Lung (tissue), 12 donors: Measurements from ENCODE around the gene NUP205. TPM values are rescaled to one million over a fixed set of nuclear protein-coding genes. Genes with fewer than 3 reads are reported as not detected.

Source experiments
- ATAC-seq: fragments of 200-7000 bp; cut with Tn5 transposase; one replicate; pipeline ENCODE4 v1.9.1; 2020; ENCODE audit warnings: moderate number of reproducible peaks; ENCODE audit not compliant: insufficient read depth, low FRiP score
- DNase-seq, 3 donors: peaks; one replicate each; pipeline ENCODE4 v3.0.0-alpha.2; 2013 to 2017
- H3K27ac ChIP-seq, 2 donors: one replicate each; pipeline ENCODE4 v1.5.1; 2013; ENCODE audit warnings: mild to moderate bottlenecking in 2 of 2, moderate library complexity in 2 of 2, control low read depth in 1 of 2, inconsistent platforms in 1 of 2, low read depth in 1 of 2, low read length in 1 of 2
- H3K27me3 ChIP-seq, 3 donors: one replicate each; pipeline ENCODE4 v1.5.1; 2013; ENCODE audit warnings: low read length in 2 of 3; ENCODE audit not compliant: control insufficient read depth in 3 of 3, insufficient read depth in 3 of 3
- H3K36me3 ChIP-seq, 4 donors: one replicate each; pipeline ENCODE4 v1.5.1; 2013; ENCODE audit warnings: low read length in 4 of 4, mild to moderate bottlenecking in 1 of 4, moderate library complexity in 1 of 4; ENCODE audit not compliant: control insufficient read depth in 4 of 4, insufficient read depth in 4 of 4
- H3K4me1 ChIP-seq, 5 donors: one replicate each; pipeline ENCODE4 v1.5.1; 2013; ENCODE audit warnings: low read length in 5 of 5, mild to moderate bottlenecking in 2 of 5, moderate library complexity in 1 of 5; ENCODE audit not compliant: control insufficient read depth in 5 of 5, insufficient read depth in 5 of 5
- H3K4me3 ChIP-seq: one replicate; pipeline ENCODE4 v1.5.1; 2013; ENCODE audit warnings: mild to moderate bottlenecking, control low read depth, moderate library complexity
- H3K9ac ChIP-seq, 2 donors: one replicate each; pipeline ENCODE4 v1.5.1; 2013; ENCODE audit warnings: low read length in 2 of 2, control low read depth in 1 of 2; ENCODE audit not compliant: insufficient read depth in 1 of 2
- H3K9me3 ChIP-seq, 4 donors: one replicate each; pipeline ENCODE4 v1.5.1; 2013; ENCODE audit warnings: low read length in 3 of 4, mild to moderate bottlenecking in 1 of 4, moderate library complexity in 1 of 4; ENCODE audit not compliant: control insufficient read depth in 4 of 4, insufficient read depth in 3 of 4
- CTCF ChIP-seq: IDR thresholded peaks from 2 replicates; pipeline ENCODE4 v1.5.1; 2012; ENCODE audit warnings: mild to moderate bottlenecking; ENCODE audit errors: control extremely low read depth, extremely low read depth
- WGBS, 2 donors: extraction: QIAGEN DNeasy Blood & Tissue Kit; methylation state at CpG; one replicate each; pipeline ENCODE4 v1.1.7; 2013; 5-methylcytosine and 5-hydroxymethylcytosine counted together
- polyA plus RNA-seq, 2 donors: library from polyadenylated mRNA; stranded (reverse); fragments of 200-250 nt; gene quantifications; one replicate each; pipeline ENCODE4 v1.2.1, GENCODE V29; 2013
- total RNA-seq, 2 donors: library from RNA; depleted of rRNA in 1 of 2; stranded (reverse); fragments of >200 nt in 1 of 2; gene quantifications; one replicate each; pipeline ENCODE4 v1.2.1, GENCODE V29; 2014 to 2021
- donor health status: control.
- donor health status: control.
- donor health status: Bipolar disorder and iron deficiency.
- donor health status: healthy.
- donor health status: DM: yes; HTN: yes; CAD: no.

Gene NUP205
- total and polyA plus RNA-seq, 4 donors: 23.1 to 41.2 (median 34.4) TPM

DNA sequence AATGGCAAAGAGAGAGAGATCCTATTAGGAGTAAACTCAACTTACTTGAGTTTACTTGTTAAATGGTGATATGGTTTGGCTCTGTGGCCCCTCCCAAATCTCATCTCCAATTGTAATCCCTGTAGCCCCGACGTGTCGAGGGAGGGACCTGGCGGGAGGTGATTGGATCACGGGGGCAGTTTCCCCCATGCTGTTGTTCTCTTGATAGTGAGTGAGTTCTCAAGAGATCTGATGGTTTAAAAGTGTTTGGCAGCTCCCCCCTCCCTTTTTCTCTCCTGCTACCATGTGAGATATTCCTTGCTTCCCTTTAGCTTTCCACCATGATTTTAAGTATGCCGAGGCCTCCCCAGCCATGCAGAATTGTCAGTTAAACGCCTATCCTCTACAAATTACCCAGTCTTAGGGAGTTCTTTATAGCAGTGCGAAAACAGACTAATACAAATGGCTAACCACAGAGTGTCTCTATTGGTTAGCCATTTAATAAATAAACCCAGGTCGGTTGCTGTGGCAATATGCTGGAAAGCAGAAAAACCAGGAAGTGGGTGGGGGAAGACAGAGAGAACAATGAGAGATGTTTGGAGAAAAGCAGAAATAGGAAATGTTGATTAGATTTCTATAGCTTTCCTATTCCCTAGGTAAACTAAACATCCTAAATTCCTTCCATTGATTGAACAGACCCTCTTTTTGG is 101.6 kb downstream of the NUP205 start:
- peaks cover 2 to 15% (median 10%) of the 10 kb centered on the region in 5 donors for H3K4me1 ChIP-seq
- H3K9ac ChIP-seq: no peak overlapping the region
- WGBS, 2 donors: 60 to 70% methylated on average over 9 of the region's 9 CpGs
- peak overlapping the region in 1 of 2 donors; percentile 76 for H3K27ac ChIP-seq
- no peaks in the 10 kb centered on the region for H3K9me3 ChIP-seq
- peaks cover 0 to 3% (median 0%) of the 10 kb centered on the region in 4 donors for H3K36me3 ChIP-seq
- H3K4me3 ChIP-seq: no peak overlapping the region
- H3K27me3 ChIP-seq: no peaks in the 10 kb centered on the region
- DNase-seq (no peak), ATAC-seq (no peak)
- TF ChIP-seq CTCF: no peak

DNA sequence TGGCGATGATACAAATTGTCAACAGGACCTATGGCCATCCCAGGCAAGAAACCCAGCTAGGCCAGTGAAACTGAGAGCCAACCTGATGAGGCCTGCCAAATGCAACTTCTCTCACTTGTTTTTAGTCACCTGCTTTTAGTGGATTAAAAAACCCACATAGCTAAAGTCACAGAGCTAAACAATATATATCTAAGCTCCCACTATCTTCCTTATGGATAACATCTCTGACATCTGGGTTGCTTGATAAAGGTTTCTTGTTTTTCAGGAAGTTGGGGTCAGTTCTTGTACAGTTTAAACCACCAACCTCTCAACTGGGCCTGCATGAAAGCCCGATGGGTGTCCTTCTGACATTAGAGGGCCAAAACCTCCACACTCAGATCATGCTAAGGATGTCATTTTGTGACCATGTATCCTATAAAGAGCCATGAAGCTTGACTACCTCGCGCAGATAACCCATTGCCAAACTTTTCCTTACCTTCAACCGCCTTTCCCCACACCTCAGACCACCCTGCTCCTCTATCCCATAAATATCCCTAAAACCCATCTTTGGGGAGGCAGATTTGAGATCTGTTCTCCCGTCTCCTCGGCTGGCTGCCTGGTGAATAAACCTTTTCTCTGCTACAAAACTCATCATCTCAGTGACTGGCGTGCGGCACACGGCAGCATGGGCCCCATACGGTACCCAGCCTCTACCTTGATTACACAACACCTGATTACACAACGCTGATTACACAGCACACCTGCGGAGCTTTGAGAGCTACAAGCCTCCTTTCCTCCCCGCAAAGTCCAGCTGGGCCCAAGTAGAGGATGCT is 103.8 kb downstream of the NUP205 start:
- no peaks in the 10 kb centered on the region for H3K9me3 ChIP-seq
- ATAC-seq (peak; percentile 12), DNase-seq (no peak)
- TF ChIP-seq CTCF: no peak
- H3K27me3 ChIP-seq: no peaks in the 10 kb centered on the region
- H3K9ac ChIP-seq: peak overlapping the region; percentile 61 to 67
- H3K27ac ChIP-seq: peak overlapping the region; percentile 51 to 78
- H3K36me3 ChIP-seq: peaks cover 0 to 3% (median 0%) of the 10 kb centered on the region in 4 donors
- peak overlapping the region; percentile 18 for H3K4me3 ChIP-seq
- H3K4me1 ChIP-seq: peaks cover 9 to 15% (median 10%) of the 10 kb centered on the region in 5 donors
- WGBS, 2 donors: 62 to 67% methylated on average over 14 of the region's 14 CpGs

DNA sequence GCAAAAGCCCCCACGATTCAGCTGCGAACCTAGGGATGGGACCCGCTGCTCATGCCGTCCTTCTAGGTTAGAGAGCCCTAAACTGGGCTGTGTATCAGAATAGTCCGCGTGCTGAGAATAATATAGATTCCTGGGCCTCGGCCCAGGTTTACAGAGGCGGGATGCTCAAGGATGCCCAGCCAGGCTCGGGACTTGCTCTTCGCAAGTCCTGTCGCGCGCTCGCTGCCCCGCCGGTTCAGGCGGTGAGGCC is 104.3 kb downstream of the NUP205 start:
- peaks cover 9 to 15% (median 10%) of the 10 kb centered on the region in 5 donors for H3K4me1 ChIP-seq
- no peak for TF ChIP-seq CTCF
- peaks cover 0 to 3% (median 0%) of the 10 kb centered on the region in 4 donors for H3K36me3 ChIP-seq
- peak overlapping the region; percentile 18 for H3K4me3 ChIP-seq
- H3K27me3 ChIP-seq: no peaks in the 10 kb centered on the region
- DNase-seq: no peak
- peak overlapping the region; percentile 51 to 78 for H3K27ac ChIP-seq
- 11 to 14% methylated on average over 17 of the region's 17 CpGs for WGBS, 2 donors
- peak overlapping the region; percentile 61 to 67 for H3K9ac ChIP-seq
- ATAC-seq: no peak
- H3K9me3 ChIP-seq: no peaks in the 10 kb centered on the region
